Measurements from ENCODE around the gene GSTM2.

DNA sequence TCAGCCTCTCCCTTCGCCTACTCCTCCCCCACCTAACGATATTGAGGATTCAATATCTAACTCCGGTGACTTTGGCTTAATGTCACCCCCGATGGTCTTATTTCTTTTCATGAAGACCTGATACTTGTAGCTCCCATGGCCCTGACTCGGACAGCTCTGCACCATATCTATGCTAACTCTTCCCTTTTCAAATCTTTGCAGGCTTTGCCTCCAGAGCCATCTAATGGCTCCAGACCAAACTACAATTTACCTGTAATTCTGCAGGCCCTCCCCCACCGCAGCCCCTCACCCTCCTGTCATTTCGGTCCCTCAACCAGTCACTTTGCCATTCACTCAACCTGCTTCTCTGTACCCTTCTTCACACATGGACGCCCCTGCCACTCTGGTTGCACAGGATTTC lies 36.3 kb downstream of the GSTM2 start:
- TF ChIP-seq, protein P1, sequence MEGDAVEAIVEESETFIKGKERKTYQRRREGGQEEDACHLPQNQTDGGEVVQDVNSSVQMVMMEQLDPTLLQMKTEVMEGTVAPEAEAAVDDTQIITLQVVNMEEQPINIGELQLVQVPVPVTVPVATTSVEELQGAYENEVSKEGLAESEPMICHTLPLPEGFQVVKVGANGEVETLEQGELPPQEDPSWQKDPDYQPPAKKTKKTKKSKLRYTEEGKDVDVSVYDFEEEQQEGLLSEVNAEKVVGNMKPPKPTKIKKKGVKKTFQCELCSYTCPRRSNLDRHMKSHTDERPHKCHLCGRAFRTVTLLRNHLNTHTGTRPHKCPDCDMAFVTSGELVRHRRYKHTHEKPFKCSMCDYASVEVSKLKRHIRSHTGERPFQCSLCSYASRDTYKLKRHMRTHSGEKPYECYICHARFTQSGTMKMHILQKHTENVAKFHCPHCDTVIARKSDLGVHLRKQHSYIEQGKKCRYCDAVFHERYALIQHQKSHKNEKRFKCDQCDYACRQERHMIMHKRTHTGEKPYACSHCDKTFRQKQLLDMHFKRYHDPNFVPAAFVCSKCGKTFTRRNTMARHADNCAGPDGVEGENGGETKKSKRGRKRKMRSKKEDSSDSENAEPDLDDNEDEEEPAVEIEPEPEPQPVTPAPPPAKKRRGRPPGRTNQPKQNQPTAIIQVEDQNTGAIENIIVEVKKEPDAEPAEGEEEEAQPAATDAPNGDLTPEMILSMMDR (IDR thresholded peaks at IDR 0.05) = no peak
- no peak for TF ChIP-seq POLR2A (IDR thresholded peaks at IDR 0.05)
